ENCODE data around the gene CHRNB2.
A peak's percentile ranks its signal among the peaks of the same experiment; 100 is the strongest.

Gene CHRNB2

DNA sequence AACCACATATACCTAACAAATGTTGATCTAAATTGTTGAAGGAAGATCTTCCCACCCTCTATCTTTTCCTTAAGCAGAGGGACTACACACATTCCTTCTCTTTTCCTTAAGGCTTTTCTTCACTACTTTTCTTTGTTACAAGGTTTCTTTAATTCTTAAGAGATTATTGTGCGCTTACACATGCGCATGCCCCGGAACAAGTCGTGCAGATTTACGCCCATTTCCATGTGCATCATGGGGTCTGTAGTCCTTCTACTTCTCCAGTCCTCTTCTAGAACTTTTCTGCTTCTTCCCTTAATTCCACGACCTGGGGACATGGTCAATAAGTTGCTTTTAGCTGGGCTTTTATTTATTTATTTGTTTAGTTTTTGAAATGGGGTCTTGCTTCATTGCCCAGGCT lies 1.7 kb upstream of the CHRNB2 start:
- Mint-ChIP-seq H3K4me3 (no peak overlapping the region), H3K36me3 (ENCODE audit: low read depth) (no peaks in the 10 kb centered on the region), H3K4me1 (ENCODE audit: low read depth) (peaks cover 4% of the 10 kb centered on the region), H3K27ac (no peak overlapping the region), H3K27me3 (ENCODE audit: low read depth) (peaks cover 53% of the 10 kb centered on the region), H3K9me3 (no peaks in the 10 kb centered on the region)

DNA sequence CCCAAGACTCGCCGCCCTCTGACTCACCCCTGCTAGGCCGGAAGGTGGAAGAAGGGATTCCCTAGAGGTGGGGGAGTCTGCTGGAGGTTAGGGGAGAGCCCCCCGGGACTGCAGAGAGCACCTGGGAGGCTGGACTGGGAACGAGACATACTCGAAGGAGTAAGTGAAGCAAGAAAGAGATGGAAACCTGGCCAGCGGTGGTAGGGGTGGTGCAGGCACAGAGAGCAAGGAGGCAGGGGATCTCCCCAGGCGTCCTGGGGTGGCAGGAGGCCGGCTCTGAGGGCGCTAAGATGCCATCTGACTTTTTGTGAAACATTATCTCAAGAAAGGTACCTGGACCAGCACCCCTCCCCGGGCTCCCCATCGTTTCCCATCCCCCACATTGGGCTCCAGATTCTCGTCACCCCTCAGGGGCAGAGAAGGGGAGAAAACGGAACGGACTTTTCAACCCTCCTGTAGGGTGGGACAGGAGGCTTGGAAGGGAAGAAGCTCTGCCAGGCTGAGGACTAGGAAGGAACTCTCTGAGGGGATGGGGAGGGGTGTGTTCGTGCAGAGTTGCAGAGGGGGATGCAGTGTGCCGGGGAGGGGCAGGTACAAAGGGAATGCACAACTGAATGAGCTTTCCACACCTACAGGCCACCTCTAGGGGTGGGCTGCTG lies 708 bp downstream of the CHRNB2 start:
- Mint-ChIP-seq H3K27ac (no peak overlapping the region), H3K36me3 (ENCODE audit: low read depth) (no peaks in the 10 kb centered on the region), H3K9me3 (no peaks in the 10 kb centered on the region), H3K4me1 (ENCODE audit: low read depth) (peaks cover 4% of the 10 kb centered on the region), H3K27me3 (ENCODE audit: low read depth) (peaks cover 49% of the 10 kb centered on the region), H3K4me3 (no peak overlapping the region)

DNA sequence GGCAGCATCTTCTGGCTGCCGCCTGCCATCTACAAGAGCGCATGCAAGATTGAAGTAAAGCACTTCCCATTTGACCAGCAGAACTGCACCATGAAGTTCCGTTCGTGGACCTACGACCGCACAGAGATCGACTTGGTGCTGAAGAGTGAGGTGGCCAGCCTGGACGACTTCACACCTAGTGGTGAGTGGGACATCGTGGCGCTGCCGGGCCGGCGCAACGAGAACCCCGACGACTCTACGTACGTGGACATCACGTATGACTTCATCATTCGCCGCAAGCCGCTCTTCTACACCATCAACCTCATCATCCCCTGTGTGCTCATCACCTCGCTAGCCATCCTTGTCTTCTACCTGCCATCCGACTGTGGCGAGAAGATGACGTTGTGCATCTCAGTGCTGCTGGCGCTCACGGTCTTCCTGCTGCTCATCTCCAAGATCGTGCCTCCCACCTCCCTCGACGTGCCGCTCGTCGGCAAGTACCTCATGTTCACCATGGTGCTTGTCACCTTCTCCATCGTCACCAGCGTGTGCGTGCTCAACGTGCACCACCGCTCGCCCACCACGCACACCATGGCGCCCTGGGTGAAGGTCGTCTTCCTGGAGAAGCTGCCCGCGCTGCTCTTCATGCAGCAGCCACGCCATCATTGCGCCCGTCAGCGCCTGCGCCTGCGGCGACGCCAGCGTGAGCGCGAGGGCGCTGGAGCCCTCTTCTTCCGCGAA lies 3.8 kb downstream of the CHRNB2 start:
- Mint-ChIP-seq H3K9me3 (no peaks in the 10 kb centered on the region), H3K36me3 (ENCODE audit: low read depth) (peaks cover 6% of the 10 kb centered on the region), H3K27ac (no peak overlapping the region), H3K4me1 (ENCODE audit: low read depth) (peaks cover 6% of the 10 kb centered on the region), H3K4me3 (no peak overlapping the region), H3K27me3 (ENCODE audit: low read depth) (peaks cover 32% of the 10 kb centered on the region)

DNA sequence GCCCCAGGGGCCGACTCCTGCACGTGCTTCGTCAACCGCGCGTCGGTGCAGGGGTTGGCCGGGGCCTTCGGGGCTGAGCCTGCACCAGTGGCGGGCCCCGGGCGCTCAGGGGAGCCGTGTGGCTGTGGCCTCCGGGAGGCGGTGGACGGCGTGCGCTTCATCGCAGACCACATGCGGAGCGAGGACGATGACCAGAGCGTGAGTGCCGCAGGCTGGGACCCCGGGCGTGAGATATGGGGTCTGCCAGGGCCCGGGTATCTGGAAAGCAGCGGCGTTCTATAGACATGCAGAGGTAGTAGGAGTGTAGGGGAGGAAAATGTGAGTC lies 4.3 kb downstream of the CHRNB2 start:
- peaks cover 6% of the 10 kb centered on the region for H3K4me1 Mint-ChIP-seq (ENCODE audit: low read depth)
- H3K4me3 Mint-ChIP-seq: no peak overlapping the region
- H3K27me3 Mint-ChIP-seq (ENCODE audit: low read depth): peaks cover 27% of the 10 kb centered on the region
- peaks cover 6% of the 10 kb centered on the region for H3K36me3 Mint-ChIP-seq (ENCODE audit: low read depth)
- no peak overlapping the region for H3K27ac Mint-ChIP-seq
- no peaks in the 10 kb centered on the region for H3K9me3 Mint-ChIP-seq

DNA sequence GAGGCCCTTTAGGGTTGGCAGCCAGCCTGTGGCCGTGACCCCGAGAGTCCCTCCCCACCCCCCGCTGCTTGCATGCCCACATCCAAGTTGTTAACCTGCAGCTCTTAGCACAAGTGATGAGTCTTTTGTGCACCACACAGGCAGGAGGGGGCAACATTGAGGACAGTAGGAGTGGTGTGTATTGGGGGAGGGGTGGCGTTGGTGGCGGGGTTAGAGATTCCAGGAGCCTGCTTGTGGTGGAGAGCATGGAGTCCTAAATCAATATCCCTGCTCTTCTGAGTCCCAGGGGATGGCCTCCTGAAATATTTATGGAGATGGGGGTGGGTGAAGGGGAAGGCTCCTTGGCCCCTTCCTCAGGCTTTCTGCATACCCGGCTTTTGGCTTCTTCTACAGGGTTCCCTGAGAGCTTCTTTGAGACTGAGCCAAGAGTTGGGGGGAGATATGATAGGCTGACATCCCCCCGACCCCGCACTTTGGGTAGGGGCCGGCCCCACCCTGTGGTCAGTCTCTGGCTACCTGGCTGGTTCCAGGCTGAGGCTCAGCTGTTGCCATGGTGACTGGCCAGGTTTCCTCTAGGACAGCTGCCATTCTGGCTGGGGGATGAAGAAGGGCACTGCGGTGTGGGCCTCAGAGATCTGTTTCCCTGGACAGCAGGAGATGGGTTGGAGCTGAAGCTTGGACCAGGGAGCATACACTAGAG lies 5.0 kb downstream of the CHRNB2 start:
- Mint-ChIP-seq H3K27me3 (ENCODE audit: low read depth) (peaks cover 21% of the 10 kb centered on the region), H3K36me3 (ENCODE audit: low read depth) (peaks cover 6% of the 10 kb centered on the region), H3K27ac (no peak overlapping the region), H3K4me1 (ENCODE audit: low read depth) (peaks cover 3% of the 10 kb centered on the region), H3K4me3 (no peak overlapping the region), H3K9me3 (no peaks in the 10 kb centered on the region)

DNA sequence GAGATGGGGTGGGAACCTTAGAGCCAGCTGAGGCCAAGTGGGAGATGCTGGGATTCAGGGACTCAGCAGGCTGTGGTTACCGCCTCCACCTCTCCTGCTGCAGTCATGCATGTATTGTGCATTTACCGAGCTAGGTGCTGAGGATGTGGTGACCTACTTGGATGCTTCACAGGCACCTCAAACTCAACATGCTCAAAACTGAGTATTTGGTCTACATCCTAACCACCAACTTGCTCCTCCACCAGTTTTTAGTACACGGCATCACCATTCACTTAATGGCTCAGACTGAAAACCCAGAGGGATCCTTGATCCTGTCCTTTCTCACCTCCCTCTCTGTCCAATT lies 5.6 kb downstream of the CHRNB2 start:
- Mint-ChIP-seq H3K27me3 (ENCODE audit: low read depth) (peaks cover 15% of the 10 kb centered on the region), H3K27ac (peak overlapping the region; percentile 11), H3K36me3 (ENCODE audit: low read depth) (peaks cover 6% of the 10 kb centered on the region), H3K4me1 (ENCODE audit: low read depth) (peaks cover 2% of the 10 kb centered on the region), H3K4me3 (no peak overlapping the region), H3K9me3 (no peaks in the 10 kb centered on the region)

DNA sequence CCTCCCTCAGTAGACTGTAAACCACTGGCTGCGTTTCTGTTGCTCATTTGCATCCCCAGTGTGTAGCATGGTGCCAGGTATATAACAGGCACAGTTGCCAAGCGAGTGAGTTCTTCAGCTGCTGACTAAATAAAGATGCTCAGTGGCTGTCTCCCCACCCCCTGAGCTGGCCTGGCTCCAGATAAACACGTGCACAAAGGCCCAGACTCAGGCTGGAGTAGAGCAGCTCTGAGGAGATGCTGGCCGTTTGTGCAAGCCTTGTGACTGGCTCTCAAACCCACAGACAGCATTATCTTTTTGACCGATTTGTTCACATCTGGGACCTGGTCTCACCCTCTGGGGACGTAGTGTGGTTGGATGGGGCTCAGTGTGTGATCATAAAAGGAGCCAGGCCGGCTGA lies 7.1 kb downstream of the CHRNB2 start:
- H3K27ac Mint-ChIP-seq: no peak overlapping the region
- H3K9me3 Mint-ChIP-seq: no peaks in the 10 kb centered on the region
- H3K4me3 Mint-ChIP-seq: no peak overlapping the region
- H3K27me3 Mint-ChIP-seq (ENCODE audit: low read depth): peaks cover 8% of the 10 kb centered on the region
- H3K36me3 Mint-ChIP-seq (ENCODE audit: low read depth): peaks cover 16% of the 10 kb centered on the region
- peaks cover 2% of the 10 kb centered on the region for H3K4me1 Mint-ChIP-seq (ENCODE audit: low read depth)

DNA sequence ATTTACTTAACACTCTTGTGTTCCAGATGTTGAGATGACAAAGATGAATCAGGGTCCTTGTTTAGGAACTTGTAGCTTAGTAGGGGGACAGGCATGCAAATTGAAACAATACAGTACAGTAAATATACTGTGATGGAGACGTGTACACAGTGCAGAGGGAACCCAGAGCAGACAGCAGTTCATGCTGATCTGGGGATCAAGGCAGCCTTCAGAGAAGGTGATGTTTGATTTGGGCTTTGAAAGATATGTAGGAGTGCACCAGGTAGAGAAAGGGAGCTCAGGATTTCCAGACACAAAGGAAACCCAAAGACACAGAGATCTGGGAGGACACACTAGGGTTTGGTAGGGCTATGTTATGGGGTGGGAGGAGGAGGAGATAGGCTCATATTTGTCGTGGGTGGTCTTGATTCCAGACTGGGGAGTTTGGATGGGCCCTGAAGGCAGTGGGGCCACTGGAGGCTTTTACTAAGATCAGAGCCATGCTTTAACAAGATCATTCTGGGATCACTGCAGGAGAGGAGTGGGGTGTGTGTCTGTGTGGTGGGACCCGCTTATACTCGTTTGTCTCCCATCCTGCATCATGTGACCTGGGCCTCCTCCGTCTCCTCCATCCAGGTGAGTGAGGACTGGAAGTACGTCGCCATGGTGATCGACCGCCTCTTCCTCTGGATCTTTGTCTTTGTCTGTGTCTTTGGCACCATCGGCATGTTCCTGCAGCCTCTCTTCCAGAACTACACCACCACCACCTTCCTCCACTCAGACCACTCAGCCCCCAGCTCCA lies 7.8 kb downstream of the CHRNB2 start:
- H3K4me3 Mint-ChIP-seq: no peak overlapping the region
- peaks cover 18% of the 10 kb centered on the region for H3K36me3 Mint-ChIP-seq (ENCODE audit: low read depth)
- peaks cover 4% of the 10 kb centered on the region for H3K27me3 Mint-ChIP-seq (ENCODE audit: low read depth)
- H3K4me1 Mint-ChIP-seq (ENCODE audit: low read depth): peaks cover 2% of the 10 kb centered on the region
- no peaks in the 10 kb centered on the region for H3K9me3 Mint-ChIP-seq
- H3K27ac Mint-ChIP-seq: peak overlapping the region; percentile 10

DNA sequence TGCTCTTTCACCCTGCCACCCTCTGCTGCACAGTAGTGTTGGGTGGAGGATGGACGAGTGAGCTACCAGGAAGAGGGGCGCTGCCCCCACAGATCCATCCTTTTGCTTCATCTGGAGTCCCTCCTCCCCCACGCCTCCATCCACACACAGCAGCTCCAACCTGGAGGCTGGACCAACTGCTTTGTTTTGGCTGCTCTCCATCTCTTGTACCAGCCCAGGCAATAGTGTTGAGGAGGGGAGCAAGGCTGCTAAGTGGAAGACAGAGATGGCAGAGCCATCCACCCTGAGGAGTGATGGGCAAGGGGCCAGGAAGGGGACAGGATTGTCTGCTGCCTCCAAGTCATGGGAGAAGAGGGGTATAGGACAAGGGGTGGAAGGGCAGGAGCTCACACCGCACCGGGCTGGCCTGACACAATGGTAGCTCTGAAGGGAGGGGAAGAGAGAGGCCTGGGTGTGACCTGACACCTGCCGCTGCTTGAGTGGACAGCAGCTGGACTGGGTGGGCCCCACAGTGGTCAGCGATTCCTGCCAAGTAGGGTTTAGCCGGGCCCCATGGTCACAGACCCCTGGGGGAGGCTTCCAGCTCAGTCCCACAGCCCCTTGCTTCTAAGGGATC lies 8.5 kb downstream of the CHRNB2 start:
- peaks cover 2% of the 10 kb centered on the region for H3K4me1 Mint-ChIP-seq (ENCODE audit: low read depth)
- peak overlapping the region; percentile 10 for H3K27ac Mint-ChIP-seq
- no peaks in the 10 kb centered on the region for H3K9me3 Mint-ChIP-seq
- H3K27me3 Mint-ChIP-seq (ENCODE audit: low read depth): no peaks in the 10 kb centered on the region
- H3K36me3 Mint-ChIP-seq (ENCODE audit: low read depth): peaks cover 20% of the 10 kb centered on the region
- no peak overlapping the region for H3K4me3 Mint-ChIP-seq

DNA sequence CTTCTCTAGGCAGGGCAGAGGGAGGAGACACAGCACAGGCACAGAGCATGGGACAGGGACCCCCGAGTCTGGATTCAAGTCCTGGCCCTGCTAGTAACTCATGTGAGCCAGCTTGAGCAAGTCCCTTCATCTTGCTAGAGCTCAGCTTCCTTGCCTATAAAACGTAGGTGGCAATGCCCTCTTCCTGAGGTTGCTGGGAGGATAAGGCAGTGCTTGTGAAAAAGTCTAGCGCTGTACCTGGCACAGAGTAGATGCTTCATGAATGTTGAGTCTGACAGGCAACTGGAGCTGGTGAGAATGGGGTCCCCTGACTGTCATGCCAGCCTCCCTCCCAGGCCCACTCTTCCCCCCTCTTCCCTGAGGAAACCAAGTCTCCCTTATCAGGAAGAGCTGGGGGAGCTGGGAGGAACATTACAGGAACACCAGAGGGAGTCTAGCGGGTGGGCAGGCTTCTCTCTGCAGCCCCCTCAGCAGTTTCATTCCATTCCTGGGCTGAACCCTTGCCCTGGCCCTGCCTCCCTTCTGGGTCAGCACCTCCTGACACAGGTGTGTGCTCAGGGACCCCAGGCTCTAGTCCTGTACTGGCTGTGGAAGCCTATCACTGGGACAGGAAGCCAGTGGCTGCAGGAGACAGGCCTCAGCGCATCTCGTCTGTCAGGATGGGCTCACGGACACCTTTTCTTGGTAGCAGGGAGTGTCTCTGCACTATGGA lies 9.9 kb downstream of the CHRNB2 start:
- Mint-ChIP-seq H3K4me3 (no peak overlapping the region), H3K4me1 (ENCODE audit: low read depth) (peaks cover 2% of the 10 kb centered on the region), H3K36me3 (ENCODE audit: low read depth) (peaks cover 30% of the 10 kb centered on the region), H3K27me3 (ENCODE audit: low read depth) (no peaks in the 10 kb centered on the region), H3K9me3 (no peaks in the 10 kb centered on the region), H3K27ac (no peak overlapping the region)

DNA sequence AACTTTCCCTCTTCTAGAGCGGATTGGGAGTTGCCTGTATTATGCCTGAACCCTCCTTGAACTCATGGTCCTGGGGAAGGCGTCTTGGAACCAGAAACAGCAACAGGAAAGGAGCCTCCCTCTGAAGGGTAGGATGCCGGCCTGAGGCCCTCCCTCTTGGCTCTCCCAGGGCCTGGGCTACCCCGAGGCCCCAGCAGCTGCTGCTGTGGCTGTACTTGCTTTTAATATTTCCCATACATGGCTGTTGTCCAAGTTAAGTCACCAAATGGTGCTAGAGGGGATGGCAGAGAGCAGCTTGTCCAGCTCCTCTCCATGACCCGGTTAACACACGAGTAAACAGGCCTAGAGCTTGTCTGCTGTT lies 10.5 kb downstream of the CHRNB2 start:
- no peaks in the 10 kb centered on the region for H3K27me3 Mint-ChIP-seq (ENCODE audit: low read depth)
- no peak overlapping the region for H3K4me3 Mint-ChIP-seq
- H3K9me3 Mint-ChIP-seq: no peaks in the 10 kb centered on the region

DNA sequence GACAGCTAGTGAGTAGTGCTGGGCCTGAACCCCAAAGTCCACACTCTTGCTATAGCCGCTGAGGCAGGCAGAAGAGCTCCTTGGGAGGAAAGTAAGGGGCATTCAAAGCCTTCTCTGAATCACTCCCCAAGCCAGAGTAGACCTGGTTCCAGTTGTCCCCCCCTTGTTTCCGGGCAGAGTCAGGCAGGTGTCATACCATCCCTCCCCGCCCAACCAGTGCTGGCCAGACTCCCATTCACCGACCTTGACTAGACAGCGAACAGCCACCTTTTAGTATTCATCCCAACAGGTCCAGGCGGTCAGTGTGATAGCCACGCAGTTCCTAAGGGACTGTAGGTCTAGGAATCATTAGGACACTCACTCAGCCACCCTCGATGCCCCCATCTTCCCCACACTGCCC lies 11.8 kb downstream of the CHRNB2 start:
- no peaks in the 10 kb centered on the region for H3K9me3 Mint-ChIP-seq
- no peak overlapping the region for H3K27ac Mint-ChIP-seq
- peaks cover 44% of the 10 kb centered on the region for H3K36me3 Mint-ChIP-seq (ENCODE audit: low read depth)
- peaks cover 4% of the 10 kb centered on the region for H3K4me1 Mint-ChIP-seq (ENCODE audit: low read depth)
- H3K27me3 Mint-ChIP-seq (ENCODE audit: low read depth): no peaks in the 10 kb centered on the region
- no peak overlapping the region for H3K4me3 Mint-ChIP-seq

More for the DNA sequence above, 10.5 kb downstream of the CHRNB2 start:
- peaks cover 33% of the 10 kb centered on the region for H3K36me3 Mint-ChIP-seq (ENCODE audit: low read depth)
- peaks cover 2% of the 10 kb centered on the region for H3K4me1 Mint-ChIP-seq (ENCODE audit: low read depth)
- H3K27ac Mint-ChIP-seq: no peak overlapping the region

DNA sequence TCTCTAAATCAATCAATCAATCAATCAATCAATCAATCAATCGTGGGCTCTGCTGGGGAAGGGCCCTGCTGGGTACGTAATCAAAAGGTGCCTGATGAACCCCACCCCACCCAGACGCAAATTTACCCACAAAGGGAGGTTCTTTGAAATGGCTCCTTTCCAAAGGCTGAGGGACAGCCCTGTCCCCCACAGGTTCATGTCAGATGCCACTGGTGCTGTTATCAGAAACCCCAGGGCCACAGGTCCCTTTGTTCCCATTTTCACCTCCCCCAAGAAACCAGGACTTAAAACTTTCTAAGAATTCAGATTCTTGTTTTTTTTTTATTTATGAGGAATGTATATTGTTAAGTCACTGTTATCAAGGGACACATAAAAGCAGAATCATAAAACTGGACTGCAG lies 14.2 kb downstream of the CHRNB2 start:
- no peaks in the 10 kb centered on the region for H3K27me3 Mint-ChIP-seq (ENCODE audit: low read depth)
- no peak overlapping the region for H3K27ac Mint-ChIP-seq
- peaks cover 1% of the 10 kb centered on the region for H3K4me1 Mint-ChIP-seq (ENCODE audit: low read depth)
- H3K9me3 Mint-ChIP-seq: no peaks in the 10 kb centered on the region
- H3K4me3 Mint-ChIP-seq: no peak overlapping the region
- peaks cover 59% of the 10 kb centered on the region for H3K36me3 Mint-ChIP-seq (ENCODE audit: low read depth)

DNA sequence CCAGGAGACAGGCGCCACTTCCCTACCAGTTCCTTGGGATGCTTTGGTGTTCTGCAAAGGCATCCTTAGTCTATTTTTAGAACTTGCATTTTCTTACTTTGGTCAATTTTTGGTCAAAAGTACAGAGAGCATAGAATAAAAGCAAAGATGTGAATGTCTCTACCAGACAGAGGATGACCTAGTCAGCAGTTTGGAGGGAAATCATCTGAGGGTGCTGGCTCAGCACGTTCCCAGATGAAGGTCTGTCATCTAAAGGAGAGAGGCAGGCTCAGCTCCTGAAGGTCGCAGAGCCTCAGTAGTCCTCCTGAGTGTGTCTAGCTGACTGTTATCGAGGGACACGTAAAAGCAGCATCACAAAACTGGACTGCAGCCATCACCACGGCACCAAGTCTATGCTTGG lies 15.3 kb downstream of the CHRNB2 start:
- H3K9me3 Mint-ChIP-seq: no peaks in the 10 kb centered on the region
- H3K36me3 Mint-ChIP-seq (ENCODE audit: low read depth): peaks cover 70% of the 10 kb centered on the region
- H3K4me1 Mint-ChIP-seq (ENCODE audit: low read depth): peaks cover 6% of the 10 kb centered on the region
- no peak overlapping the region for H3K4me3 Mint-ChIP-seq
- no peaks in the 10 kb centered on the region for H3K27me3 Mint-ChIP-seq (ENCODE audit: low read depth)
- H3K27ac Mint-ChIP-seq: no peak overlapping the region
